ENCODE measurements around the gene TMED10. TPM values are rescaled to one million over a fixed set of nuclear protein-coding genes. Genes with fewer than 3 reads are reported as not detected.

Gene TMED10
- total RNA-seq (2014; rRNA removed; shearing (Covaris generic)) = 373 and 460 TPM in 2 replicates

DNA sequence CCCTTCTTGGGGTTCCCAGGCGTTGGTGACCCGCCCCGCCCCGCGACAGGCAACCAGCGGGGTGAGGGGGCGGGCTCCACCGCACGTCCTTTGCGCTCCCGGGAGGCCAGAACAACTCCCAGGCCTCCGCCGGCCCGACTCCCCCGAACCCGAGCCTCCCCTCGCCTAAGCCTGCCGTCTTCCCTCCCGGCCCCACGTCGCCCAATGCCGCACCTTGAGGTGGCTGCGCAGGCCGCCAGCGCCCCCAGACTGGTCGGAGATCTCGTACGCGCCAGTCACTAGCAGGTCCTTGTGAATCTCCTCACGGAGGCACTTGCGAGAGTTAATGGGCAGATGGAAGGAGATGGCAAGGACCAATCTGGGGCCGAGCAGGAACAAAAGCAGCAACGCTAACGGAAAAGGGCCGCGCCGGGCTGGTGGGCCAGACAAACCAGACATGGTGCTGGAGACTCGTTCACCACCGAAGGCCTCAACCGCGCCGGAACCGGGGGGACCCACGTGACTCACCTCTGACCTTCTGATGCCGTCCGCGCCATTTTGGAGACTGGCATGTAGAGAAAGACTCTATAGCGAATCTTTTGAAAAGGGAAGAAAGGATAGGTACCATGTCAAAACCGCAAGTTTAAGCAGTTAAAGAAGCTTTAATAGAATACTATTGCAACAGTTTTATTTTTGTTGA is at the start of gene TMED10:
TMED10 (minus strand) TSS at position 471 of the 679 bp plus-strand sequence; CDS start at position 438, 33 bp downstream.
- DNase-seq (ENCODE audit: low read depth) = peak; percentile 79

DNA sequence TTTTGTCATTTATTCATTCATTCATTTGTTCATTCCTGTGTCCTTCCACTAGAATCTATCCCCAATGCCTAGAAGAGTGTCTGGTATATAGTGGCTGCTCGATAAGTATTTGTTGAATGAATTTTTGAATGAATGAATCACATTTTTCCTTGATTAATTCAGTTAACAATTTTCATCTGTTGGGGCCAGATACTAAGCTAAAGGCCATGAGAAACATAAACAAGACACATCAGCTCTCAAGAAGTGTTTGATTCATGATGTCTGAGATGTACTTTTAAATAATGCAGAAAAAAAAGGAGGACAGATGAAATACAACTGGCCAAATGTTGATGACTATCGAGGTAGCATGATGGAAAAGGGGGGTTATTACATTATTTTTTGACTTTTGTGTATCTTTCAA is 48.1 kb upstream of the TMED10 start:
- DNase-seq (ENCODE audit: low read depth) = no peak

DNA sequence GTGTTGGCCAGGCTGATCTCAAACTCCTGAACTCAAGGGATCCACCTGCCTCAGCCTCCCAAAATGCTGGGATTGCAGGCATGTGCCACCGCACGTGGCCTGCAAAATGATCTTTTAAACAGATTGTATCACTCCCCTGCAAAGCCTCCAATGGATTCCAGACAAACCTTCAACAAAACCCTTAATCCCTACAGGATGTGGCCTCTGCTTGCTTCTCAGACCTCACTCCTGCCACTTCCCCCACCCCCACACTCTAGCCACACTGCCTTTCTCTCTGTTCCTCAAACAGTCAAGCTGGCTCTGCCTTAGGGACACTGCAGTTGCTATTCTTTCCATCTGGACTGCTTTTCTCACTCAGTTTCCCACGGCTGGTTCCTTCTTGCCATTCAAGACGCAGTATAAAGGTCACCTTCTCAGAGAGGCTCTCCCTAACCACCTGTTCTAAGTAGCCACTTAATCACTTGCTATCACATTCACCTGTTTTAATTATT is 47.3 kb upstream of the TMED10 start:
- peak; percentile 70 for DNase-seq (ENCODE audit: low read depth)

DNA sequence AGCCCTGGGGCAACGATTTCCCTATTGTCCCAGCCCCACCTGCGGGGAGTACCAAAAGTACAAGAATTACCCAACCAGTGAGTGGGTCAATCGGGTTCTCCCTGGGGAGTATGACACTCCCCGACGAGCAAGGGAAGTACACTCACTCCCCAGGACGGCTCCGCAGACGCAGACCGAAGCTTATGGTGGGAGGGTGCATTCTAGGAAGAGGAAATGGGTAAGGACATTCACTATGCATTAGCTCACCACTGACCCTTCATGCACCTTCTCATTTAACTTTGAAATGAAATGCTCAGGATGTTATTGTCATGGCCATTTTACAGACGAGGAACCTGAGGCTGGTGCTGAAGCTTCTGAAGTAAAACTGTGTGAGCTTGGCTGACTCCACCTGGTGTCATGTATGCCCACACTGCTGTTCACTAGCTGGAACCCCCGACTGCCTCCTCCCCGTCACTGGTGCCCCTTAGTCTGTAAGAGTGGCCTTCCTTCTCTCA is 45.8 kb upstream of the TMED10 start:
- peak; percentile 83 for DNase-seq (ENCODE audit: low read depth)

DNA sequence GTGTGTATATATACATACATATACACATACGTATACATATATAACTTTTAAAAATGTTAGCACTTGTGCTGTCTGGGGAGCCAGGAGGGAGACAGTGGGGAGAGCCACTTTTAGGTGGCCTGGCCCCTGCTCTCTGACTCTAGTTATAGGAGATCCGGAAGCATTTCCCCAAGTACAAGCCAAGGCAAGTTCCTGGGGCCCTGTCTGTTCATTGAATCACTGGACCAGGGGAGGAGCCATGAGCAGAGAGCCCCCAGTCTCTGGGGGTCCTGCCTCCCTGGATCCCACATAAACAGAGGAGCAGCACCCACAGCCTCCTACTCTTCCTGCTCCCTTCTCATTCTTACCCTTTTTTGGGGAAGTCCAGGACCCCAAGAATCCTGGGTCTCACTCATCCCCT is 45.4 kb upstream of the TMED10 start:
- DNase-seq (ENCODE audit: low read depth) = no peak

DNA sequence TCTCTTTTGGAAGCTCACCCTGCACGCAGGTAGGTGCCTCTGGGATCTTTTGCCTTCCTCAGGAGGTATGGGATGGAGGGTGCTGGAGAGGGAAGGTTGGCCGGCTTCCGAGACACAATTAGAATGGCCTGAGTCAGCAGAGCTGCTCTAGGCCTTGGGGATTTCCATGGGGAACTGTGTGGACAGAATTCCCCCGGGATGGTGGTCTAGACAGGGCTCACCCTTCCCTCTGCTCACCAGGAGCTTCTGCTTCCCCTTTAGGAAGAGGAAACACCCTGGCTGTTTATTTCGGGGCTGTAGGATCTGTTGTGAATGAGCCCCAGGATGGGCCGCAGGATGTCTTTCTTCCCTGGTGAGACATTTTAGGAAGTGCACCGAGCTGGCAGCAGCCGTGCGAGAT is 43.7 kb upstream of the TMED10 start:
- no peak for DNase-seq (ENCODE audit: low read depth)

DNA sequence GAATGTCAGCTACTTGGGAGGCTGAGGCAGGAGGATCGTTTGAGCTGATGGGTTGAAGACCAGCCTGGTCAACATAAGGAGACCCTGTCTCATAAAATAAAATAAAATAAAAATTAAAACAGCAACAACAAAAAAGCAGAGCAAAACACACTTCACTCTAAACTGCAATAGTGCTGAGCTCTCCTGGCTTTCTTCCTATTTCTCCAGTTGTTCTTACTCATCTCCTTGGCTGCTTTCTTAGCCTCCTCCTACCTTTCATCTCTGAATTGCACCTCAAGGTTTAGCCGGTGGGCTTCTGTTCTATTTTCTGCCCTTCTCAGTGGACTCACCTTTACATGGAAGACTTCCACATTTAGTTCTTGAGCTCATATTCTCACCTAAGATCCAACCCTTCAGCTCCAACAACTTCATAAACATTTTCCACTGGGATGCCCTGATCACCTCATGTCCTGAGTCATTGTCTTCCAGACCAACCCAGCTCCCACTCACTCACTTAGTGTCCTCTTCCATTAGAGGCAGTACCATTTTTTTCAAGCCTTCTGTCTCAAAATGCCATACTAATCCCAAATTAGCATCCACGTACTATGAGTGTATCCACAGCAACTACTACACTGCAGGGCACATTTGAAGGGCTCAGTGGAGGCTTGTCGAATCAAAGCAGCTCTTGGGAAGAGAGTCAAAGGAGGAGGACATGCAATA is 41.2 kb upstream of the TMED10 start:
- peak; percentile 21 for DNase-seq (ENCODE audit: low read depth)

DNA sequence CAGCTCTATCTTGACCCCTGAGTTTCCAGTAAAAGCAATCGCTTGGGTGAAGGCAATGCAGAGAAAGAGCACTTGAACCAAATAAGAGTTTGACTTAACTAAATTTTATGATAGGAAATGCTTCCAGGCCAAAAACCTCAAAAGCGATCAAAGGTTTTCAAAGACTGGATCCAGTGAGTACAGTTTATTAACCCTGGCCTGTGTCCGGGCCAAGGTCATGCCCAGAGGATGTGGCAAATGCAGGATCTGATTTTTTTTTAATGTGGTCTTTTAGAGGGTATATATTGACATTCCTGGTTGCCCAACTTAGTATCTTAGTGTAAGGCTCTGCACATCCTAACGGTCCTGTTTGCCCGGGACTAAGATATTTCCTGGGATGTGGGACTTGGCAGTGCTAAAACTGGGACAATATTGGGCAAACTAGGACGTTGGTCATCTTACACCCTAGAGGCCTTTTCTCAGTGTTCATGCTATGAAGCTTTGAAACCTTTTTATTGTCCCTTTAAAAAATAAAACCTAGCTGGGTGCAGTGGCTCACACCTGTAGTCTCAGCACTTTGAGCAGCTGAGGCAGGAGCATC is 40.1 kb upstream of the TMED10 start:
- DNase-seq (ENCODE audit: low read depth) = no peak

DNA sequence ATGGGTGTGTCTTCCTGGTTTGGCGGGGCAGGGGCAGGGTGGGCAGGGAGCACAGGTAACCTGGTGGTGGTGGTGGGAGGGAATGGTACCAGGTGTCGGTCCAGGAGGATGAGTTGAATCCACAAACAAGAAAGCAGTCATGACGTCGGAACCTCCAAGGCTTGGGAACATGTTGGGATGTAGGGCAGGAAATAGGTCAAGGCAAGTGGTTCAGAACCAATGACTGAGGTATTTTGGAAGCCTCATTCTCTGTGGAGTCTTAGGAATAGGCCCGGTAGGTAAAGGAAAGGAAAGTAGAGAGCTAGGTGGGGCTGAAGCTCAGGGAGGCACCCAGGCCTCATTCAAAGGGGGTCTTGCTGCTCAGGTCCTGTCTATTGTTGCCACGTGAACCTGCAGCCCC is 39.1 kb upstream of the TMED10 start:
- DNase-seq (ENCODE audit: low read depth) = no peak

DNA sequence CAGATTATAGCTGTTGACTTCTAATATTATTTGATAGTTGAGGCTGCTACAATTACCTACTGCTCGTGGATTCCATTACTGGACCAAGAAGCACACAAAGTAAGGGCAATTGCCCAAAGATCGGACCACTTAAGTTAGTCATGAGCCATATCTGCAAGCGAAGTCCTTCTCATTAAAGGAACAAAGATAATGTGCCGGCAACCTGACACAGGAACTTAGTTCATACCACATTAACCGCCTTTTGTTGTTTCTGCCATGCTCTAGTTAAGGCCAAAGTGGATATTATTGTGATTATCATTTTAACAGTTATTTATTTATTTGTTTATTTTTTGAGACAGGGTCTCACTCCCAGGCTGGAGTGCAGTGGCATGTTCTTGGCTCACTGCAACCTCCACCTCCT is 38.1 kb upstream of the TMED10 start:
- no peak for DNase-seq (ENCODE audit: low read depth)

DNA sequence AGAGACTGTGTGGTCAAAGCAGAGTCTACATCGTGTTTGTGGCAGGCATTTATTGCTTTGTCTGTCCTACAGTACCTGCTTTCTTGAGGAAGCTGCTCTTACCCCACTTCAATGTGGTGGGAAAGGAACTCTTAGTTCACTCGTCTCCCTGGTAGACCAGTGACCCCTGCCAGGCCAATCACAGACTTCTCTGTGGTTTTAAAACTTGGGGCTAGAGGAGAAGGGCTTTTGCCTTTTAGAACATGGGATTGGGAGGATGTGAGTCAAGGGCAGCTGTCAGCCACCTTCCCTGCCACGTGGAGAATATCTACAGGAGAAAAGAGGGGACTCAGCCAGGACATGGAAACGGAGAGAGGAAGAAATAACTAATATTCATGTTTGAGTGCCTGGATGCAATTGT is 36.8 kb upstream of the TMED10 start:
- DNase-seq (ENCODE audit: low read depth) = peak; percentile 61

DNA sequence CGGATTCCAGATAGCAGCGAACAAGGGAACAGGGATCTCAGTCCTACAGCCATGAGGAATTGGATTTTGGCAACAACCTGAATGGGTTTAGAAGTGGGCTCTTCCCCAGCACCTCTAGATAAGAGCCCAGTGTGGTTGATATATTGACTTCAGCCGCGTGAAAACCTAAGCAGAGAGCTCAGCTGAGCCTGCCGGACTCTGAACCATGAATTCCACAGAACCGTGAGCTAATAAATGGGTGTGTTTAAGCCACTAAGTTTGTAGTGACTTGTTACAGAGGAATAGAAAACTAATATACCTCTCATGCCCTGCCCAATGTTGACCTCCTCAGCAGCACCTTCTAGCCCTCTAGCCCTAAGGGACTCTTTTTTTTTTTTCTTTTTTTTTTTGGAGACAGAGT is 32.4 kb upstream of the TMED10 start:
- no peak for DNase-seq (ENCODE audit: low read depth)

DNA sequence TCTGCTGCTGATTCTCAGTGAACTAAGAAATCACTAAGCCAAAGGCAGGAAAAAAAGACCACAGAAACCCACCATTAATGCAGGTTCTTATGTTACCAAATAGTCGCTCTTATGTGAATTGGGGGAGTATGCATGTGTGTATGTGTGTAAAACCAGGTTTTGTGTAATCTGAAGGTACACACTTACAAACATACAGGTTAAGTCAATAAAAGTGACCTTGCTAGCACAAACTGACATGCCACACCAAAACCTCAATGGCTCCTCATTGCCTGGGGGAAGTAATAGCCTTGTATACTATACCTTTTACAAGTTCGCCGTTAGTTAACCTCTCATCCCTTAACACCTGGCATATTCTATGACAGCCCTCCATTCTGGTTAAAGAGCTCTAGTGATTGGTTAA is 29.8 kb upstream of the TMED10 start:
- DNase-seq (ENCODE audit: low read depth) = no peak

DNA sequence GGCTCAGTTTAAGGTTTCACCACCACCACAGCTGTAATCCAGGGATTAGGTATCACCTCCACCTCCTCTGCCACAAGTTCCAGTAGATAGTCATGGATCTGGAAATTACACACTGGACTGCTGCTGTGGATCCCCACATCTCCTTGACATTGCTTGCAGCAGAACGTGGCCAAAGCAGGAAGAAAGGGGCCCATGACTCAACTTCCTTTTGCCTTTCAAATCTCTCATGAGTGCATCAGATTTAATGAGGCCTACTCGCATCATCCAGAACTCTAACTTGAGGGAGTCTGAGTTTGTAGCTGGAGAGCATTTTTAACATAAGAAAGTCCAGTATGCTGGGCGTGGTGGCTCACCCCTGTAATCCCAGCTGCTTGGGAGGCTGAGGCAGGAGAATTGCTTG is 29.2 kb upstream of the TMED10 start:
- DNase-seq (ENCODE audit: low read depth) = peak; percentile 76

DNA sequence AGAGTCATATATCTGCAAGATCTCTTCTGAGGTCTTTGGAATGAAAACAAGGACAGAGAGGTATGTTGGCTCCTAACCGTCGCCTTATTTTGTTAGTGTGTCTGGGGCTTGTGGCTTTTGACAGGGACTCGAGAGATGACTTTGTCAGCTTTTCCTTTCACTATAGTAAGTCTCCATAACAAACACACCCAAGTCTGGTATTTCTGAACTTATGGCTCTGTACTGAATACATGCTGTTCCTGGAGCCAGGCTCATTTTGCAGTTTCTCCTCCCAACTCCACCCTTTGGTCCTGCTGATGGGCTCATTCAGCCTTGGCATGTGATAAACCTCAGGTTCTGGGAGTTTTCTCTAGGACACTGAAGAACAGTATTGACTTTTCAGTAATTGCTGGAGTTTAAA is 27.7 kb upstream of the TMED10 start:
- DNase-seq (ENCODE audit: low read depth) = no peak

DNA sequence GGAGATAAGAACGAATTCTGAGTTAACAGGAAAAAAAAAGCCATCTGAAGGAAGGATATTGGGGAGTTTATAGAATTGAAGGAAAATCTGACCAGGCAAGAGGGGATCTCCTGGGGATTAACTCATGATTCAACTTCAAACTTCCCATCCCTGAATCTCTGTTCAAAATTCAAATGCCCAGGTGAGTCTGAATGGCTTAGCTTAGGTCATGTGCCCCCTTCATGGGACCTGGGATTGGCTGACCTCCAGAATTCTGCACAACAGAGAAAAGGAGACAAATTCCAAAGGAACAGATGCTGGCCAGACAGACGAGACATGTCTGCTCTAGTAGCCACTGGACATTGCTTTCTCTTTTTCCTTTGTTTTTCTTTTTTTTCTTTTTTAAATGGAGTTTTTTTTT is 26.2 kb upstream of the TMED10 start:
- no peak for DNase-seq (ENCODE audit: low read depth)

DNA sequence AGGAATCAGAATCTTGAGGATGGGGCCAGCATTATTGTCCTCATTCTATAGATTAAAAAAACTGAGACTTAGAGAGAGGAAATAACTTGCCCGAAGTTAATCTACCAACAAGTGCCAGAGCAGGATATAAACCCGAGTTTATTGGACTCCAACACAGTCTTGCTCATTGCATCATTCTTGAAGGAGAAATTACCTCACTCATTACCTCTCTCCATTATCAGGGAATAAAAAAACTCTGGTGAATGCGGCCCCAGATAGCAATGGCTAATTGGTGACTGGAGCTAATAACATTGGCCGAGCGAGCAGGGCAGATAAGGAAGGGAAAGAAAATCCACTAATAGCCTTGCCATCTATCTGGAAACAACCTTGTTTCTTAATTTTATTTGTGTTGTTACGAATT is 24.7 kb upstream of the TMED10 start:
- DNase-seq (ENCODE audit: low read depth) = no peak

DNA sequence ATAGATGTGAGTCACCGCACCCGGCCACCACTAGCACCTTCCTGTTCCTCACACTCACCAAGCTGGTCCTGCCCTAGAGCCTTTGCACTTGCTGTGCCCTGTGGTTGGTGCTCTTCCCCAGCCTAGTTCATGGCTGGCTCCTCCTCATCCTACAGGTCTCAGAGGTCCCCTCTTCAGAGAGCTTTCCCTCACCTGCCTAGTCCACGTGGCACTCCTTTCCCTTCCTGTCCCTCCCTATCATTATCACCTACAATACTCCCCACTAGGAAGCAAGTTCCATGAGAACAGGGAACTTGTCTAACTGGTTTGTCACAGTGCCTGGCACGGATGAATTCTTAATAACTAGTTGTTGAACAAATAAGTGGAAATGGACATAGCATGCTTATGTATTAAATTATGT is 24.0 kb upstream of the TMED10 start:
- DNase-seq (ENCODE audit: low read depth) = no peak

DNA sequence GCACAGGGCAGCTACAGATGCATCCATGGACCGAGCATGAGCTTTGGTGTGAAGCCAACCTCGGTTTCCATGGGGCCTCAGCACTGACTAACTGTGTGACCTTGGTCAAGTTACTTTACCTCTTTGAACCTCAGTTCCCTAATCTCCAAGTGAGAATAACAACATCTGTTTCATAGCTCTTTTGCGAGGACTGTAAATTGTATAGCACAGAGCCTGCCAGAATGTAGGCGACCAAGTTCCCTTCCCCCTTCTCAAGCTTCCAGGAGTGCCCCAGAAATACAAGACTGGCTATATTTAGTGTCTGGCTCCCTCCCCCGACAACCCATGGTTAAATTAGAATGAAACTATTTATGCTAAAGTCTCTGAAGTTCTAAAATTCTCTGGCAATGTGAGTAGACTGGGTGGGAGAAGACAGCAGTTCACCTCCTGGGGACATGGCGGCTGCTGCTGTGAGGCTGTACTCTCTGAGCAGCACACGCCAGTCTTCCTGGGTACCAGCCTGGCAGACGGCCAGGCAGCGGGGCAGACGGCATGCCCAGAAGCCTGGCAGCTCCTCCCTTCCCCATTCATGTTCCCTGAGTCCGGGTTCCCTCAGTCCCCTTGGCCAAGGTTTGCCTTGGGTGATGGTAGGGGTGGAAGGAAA is 22.0 kb upstream of the TMED10 start:
- DNase-seq (ENCODE audit: low read depth) = no peak

DNA sequence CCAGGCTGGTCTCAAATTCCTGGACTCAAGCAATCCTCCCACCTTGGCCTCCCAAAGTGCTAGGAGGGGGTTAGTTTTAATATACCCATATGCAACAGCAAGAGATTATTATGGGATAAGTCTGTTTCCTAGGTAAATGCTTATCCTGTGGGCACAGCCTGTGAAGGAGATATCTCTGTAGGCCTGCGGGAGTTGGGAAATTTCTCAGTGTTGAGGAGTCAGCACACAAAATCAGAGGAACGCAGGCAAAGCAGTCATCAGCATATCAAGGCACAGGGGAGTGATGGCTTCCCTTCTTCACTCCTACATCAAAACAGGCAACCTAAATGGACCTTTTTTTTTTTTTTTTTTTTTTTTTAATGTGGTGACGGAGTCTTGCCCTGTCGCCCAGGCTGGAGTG is 20.9 kb upstream of the TMED10 start:
- no peak for DNase-seq (ENCODE audit: low read depth)

DNA sequence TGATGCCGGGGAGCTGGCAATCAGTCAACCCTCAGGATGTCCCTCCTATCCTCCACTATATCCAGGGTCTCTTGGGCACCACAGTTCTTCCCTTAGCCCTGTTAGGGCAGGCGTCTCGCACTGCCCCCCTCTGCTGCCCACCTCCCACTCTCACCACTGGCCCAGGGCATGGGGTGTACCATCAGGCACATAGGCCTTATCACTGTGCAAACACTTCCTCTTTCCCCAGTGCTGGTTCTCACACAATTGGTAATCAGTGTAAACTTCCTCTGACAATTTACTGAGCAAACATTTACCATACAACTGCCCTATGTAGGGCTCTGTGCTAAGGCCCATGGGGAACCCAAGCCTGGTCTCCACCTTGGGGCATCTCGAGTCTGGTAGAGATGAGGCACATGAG is 20.1 kb upstream of the TMED10 start:
- no peak for DNase-seq (ENCODE audit: low read depth)

DNA sequence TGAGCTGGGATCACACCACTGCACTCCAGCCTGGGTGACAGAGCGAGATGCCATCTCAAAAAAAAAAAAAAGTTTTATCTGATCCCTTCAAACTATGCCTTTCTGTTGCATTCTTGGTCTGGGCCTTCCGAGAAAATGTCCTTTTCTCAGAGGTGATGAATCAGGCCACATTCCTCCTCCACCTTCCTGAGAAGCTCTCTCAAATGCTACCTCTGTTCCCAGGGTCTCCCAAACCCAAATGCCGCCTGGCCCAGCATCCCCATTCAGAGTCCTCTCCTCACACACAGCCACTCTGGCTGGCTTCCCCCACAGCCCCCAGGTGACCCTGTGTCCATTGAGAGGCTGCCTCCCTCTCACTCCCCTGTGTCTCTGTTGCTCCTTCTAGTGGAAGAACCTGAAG is 19.7 kb upstream of the TMED10 start:
- no peak for DNase-seq (ENCODE audit: low read depth)

Measured in M059J (cell line).